Neural crest cell (in vitro differentiated cells): Measurements from ENCODE around the gene LPCAT2. TPM values are rescaled to one million over a fixed set of nuclear protein-coding genes. Genes with fewer than 3 reads are reported as not detected.

ENCODE experiments used
- DNase-seq: peaks from one replicate; pipeline ENCODE4 v3.0.0; 2021; ENCODE audit warnings: low read depth, mixed read lengths, low spot score
- H3K27ac Mint-ChIP-seq: one replicate; pipeline ENCODE4 v1.8.0; 2021; ENCODE audit warnings: mild to moderate bottlenecking, mixed read lengths; ENCODE audit not compliant: unreplicated experiment
- H3K27me3 Mint-ChIP-seq: 2 replicates; pipeline ENCODE4 v1.8.0; 2021; ENCODE audit warnings: low read depth, mild to moderate bottlenecking, mixed read lengths
- H3K36me3 Mint-ChIP-seq: 2 replicates; pipeline ENCODE4 v1.8.0; 2021; ENCODE audit warnings: low read depth, mild to moderate bottlenecking, mixed read lengths
- H3K4me1 Mint-ChIP-seq: 2 replicates; pipeline ENCODE4 v1.8.0; 2021; ENCODE audit warnings: mixed read lengths
- H3K4me3 Mint-ChIP-seq: one replicate; pipeline ENCODE4 v1.8.0; 2021; ENCODE audit warnings: mild to moderate bottlenecking, mixed read lengths
- H3K9me3 Mint-ChIP-seq: 2 replicates; pipeline ENCODE4 v1.8.0; 2021; ENCODE audit warnings: mixed read lengths
- CTCF ChIP-seq: fragments of 200-600 bp; sonication (generic); conservative IDR thresholded peaks from 2 replicates; pipeline ENCODE4 v1.5.0; 2021; ENCODE audit warnings: antibody characterized with exemption, mild to moderate bottlenecking
- total RNA-seq: library from RNA; stranded (reverse); gene quantifications from 2 replicates; pipeline ENCODE4 v1.2.1, GENCODE V29; 2021

Gene LPCAT2
- total RNA-seq, 1 donor from 2014 or later: 7.2 TPM

GRCh38 chr16:55515111-55515510, 6.2 kb downstream of the LPCAT2 start:
- peaks cover 49% of the 10 kb centered on the region for H3K36me3 Mint-ChIP-seq
- peaks cover 29% of the 10 kb centered on the region for H3K9me3 Mint-ChIP-seq
- H3K4me1 Mint-ChIP-seq: peaks cover 2% of the 10 kb centered on the region
- no peak for DNase-seq
- no peak overlapping the region for H3K4me3 Mint-ChIP-seq
- no peak overlapping the region for H3K27ac Mint-ChIP-seq
- no peak for TF ChIP-seq CTCF
- no peaks in the 10 kb centered on the region for H3K27me3 Mint-ChIP-seq

GRCh38 chr16:55521792-55522191, 12.9 kb downstream of the LPCAT2 start:
- DNase-seq: no peak
- no peaks in the 10 kb centered on the region for H3K4me1 Mint-ChIP-seq
- peaks cover 23% of the 10 kb centered on the region for H3K36me3 Mint-ChIP-seq
- no peaks in the 10 kb centered on the region for H3K27me3 Mint-ChIP-seq
- TF ChIP-seq CTCF: no peak
- no peak overlapping the region for H3K4me3 Mint-ChIP-seq
- peaks cover 15% of the 10 kb centered on the region for H3K9me3 Mint-ChIP-seq
- H3K27ac Mint-ChIP-seq: no peak overlapping the region

GRCh38 chr16:55526441-55526840, 17.6 kb downstream of the LPCAT2 start:
- Mint-ChIP-seq H3K4me1 (no peaks in the 10 kb centered on the region), H3K36me3 (peaks cover 9% of the 10 kb centered on the region), H3K27me3 (no peaks in the 10 kb centered on the region), H3K27ac (no peak overlapping the region), H3K9me3 (peaks cover 6% of the 10 kb centered on the region), H3K4me3 (no peak overlapping the region)
- no peak for TF ChIP-seq CTCF
- no peak for DNase-seq

GRCh38 chr16:55527885-55528284, 19.0 kb downstream of the LPCAT2 start:
- Mint-ChIP-seq H3K36me3 (no peaks in the 10 kb centered on the region), H3K27me3 (no peaks in the 10 kb centered on the region), H3K4me3 (no peak overlapping the region), H3K4me1 (no peaks in the 10 kb centered on the region), H3K27ac (no peak overlapping the region), H3K9me3 (no peaks in the 10 kb centered on the region)
- no peak for TF ChIP-seq CTCF
- DNase-seq: no peak

GRCh38 chr16:55529018-55529417, 20.1 kb downstream of the LPCAT2 start:
- Mint-ChIP-seq H3K36me3 (no peaks in the 10 kb centered on the region), H3K4me3 (no peak overlapping the region), H3K27ac (no peak overlapping the region), H3K27me3 (no peaks in the 10 kb centered on the region), H3K4me1 (no peaks in the 10 kb centered on the region), H3K9me3 (no peaks in the 10 kb centered on the region)
- TF ChIP-seq CTCF: no peak
- no peak for DNase-seq
